HepG2 (cell line): ENCODE data around the gene KCNJ5. TPM values are rescaled to one million over a fixed set of nuclear protein-coding genes. Genes with fewer than 3 reads are reported as not detected.

Experiments used
- ATAC-seq: fragments of 200-7000 bp; cut with Tn5 transposase; 3 replicates; pipeline ENCODE4 v1.9.1; 2020; ENCODE audit warnings: mild to moderate bottlenecking, moderate library complexity
- BruUV-seq: library from RNA; stranded (reverse); fragments of 400-500 nt; replicated peaks from 2 replicates; lab custom pipeline; 2021; lab: Mats Ljungman, UMichigan
- CTCF ChIA-PET: fragments of 300-600 bp; formaldehyde crosslinking; extraction: SDS; loops from one replicate; lab custom pipeline; 2021; ENCODE audit warnings: low total read pairs, inconsistent platforms, low intra/inter-chr PET ratio; lab: Yijun Ruan, JAX
- POLR2A ChIA-PET: fragments of 350-600 bp; sonication (Branson Sonifier 250); formaldehyde crosslinking; loops from one replicate; lab custom pipeline; 2020; ENCODE audit warnings: antibody characterized with exemption, inconsistent platforms; lab: Yijun Ruan, JAX
- DNase-seq: peaks from one replicate; pipeline ENCODE4 v3.0.0-alpha.2; 2015; ENCODE audit warnings: low spot score
- FAIRE-seq: peaks from 3 replicates; lab custom pipeline; 2011; peaks lifted over from hg19 to GRCh38; lab: Jason Lieb, UNC
- H2AFZ ChIP-seq: one replicate; pipeline ENCODE4 v1.6.1; 2011; ENCODE audit warnings: low read length, inconsistent platforms
- H3K27ac ChIP-seq: fragments of 300-600 bp; 3 replicates; pipeline ENCODE4 v1.8.0; 2011; ENCODE audit warnings: mixed run types, mild to moderate bottlenecking, mixed read lengths, low read length, inconsistent platforms; ENCODE audit not compliant: insufficient read depth; ENCODE audit errors: extremely low read length
- H3K27me3 ChIP-seq, 2 experiments: fragments of 200-600 bp in 1 of 2; 2 replicates in 1 of 2; 3 replicates in 1 of 2; pipeline versions ENCODE4 v1.6.0 to v1.8.0; 2011; ENCODE audit warnings: low read length in 2 of 2, mild to moderate bottlenecking in 2 of 2, moderate library complexity in 2 of 2, inconsistent platforms in 1 of 2; ENCODE audit not compliant: insufficient read depth in 2 of 2, control insufficient read depth in 1 of 2
- H3K36me3 ChIP-seq, 2 experiments: fragments of 200-600 bp in 1 of 2; replicated peaks in 1 of 2; 2 replicates in 1 of 2; 3 replicates in 1 of 2; pipeline versions ENCODE4 v1.5.1 to v1.8.0; 2011; ENCODE audit warnings: low read length in 2 of 2, inconsistent platforms in 1 of 2; ENCODE audit not compliant: insufficient read depth in 2 of 2, control insufficient read depth in 1 of 2
- H3K4me1 ChIP-seq: 2 replicates; pipeline ENCODE4 v1.5.1; 2012; ENCODE audit warnings: low read length, inconsistent platforms; ENCODE audit not compliant: insufficient read depth
- H3K4me2 ChIP-seq: 2 replicates; pipeline ENCODE4 v1.6.0; 2011; ENCODE audit warnings: low read depth, low read length, inconsistent platforms
- H3K4me3 ChIP-seq, 3 experiments: fragments of 200-600 bp in 1 of 3; sonication (generic), shearing (Covaris generic) in 1 of 3; replicated peaks in 1 of 3; 2 replicates each; pipeline ENCODE4 v1.5.1; 2011 to 2016; ENCODE audit warnings: low read length in 3 of 3, inconsistent platforms in 2 of 3, low read depth in 2 of 3, mild to moderate bottlenecking in 2 of 3, control low read depth in 1 of 3, mixed read lengths in 1 of 3; ENCODE audit not compliant: insufficient read depth in 1 of 3
- H3K79me2 ChIP-seq: one replicate; pipeline ENCODE4 v1.6.1; 2011; ENCODE audit warnings: low read length, inconsistent platforms; ENCODE audit not compliant: insufficient read depth
- H3K9ac ChIP-seq: 2 replicates; pipeline ENCODE4 v1.6.0; 2011; ENCODE audit warnings: mild to moderate bottlenecking, low read depth, low read length, inconsistent platforms; ENCODE audit not compliant: insufficient read depth
- H3K9me3 ChIP-seq: 2 replicates; pipeline ENCODE4 v1.5.1; 2012; ENCODE audit warnings: mild to moderate bottlenecking, low read length
- H4K20me1 ChIP-seq: 2 replicates; pipeline ENCODE4 v1.6.0; 2011; ENCODE audit warnings: inconsistent platforms, mild to moderate bottlenecking, low read length, moderate library complexity; ENCODE audit not compliant: insufficient read depth
- GPN1 ChIP-seq: sonication (generic); formaldehyde crosslinking; IDR thresholded peaks from 2 replicates; pipeline ENCODE4 v1.5.1; 2020; ENCODE audit warnings: missing genetic modification reagents, borderline replicate concordance
- YY1 ChIP-seq: IDR thresholded peaks from 2 replicates; pipeline ENCODE4 v1.6.1; 2011; ENCODE audit warnings: low read length, low read depth, moderate library complexity, mild to moderate bottlenecking; ENCODE audit not compliant: insufficient read depth, insufficient replicate concordance
- ZNF878 ChIP-seq: sonication (generic); formaldehyde crosslinking; IDR thresholded peaks from 2 replicates; pipeline ENCODE4 v1.8.1; 2023; ENCODE audit warnings: mild to moderate bottlenecking, missing genetic modification reagents, moderate library complexity
- ZNF879 ChIP-seq: sonication (generic); formaldehyde crosslinking; IDR thresholded peaks from 2 replicates; pipeline ENCODE4 v1.8.1; 2023; ENCODE audit warnings: missing genetic modification reagents
- WGBS: methylation state at CpG from one replicate; pipeline ENCODE4 v1.1.6; 2017; ENCODE audit warnings: low lambda C conversion rate; 5-methylcytosine and 5-hydroxymethylcytosine counted together
- in situ Hi-C: cut with HindIII; loops from 2 replicates; pipeline ENCODE4 v1.10.0; 2017; ENCODE audit warnings: low pct_unique_long_range_greater_than_20kb; ENCODE audit not compliant: extremely low pct_ligation_motif_present
- intact Hi-C: fragments of 100-400 bp; cut with micrococcal nuclease; formaldehyde crosslinking; loops from one replicate; pipeline ENCODE4 v1.10.0; 2022; ENCODE audit not compliant: unreplicated experiment
- polyA plus RNA-seq, 8 experiments: library from polyadenylated mRNA; depleted of rRNA in 3 of 8; stranded (reverse) in 7 of 8; unstranded in 1 of 8; fragments of >200 nt; fragmentation: Illumina TruSeq in 4 of 8; extraction: Trizol in 4 of 8; gene quantifications; 2 replicates each; pipeline versions ENCODE4 v1.2.1 to v1.2.3, GENCODE V29; 2011 to 2016; ENCODE audit warnings: low read depth in 4 of 8, missing spikeins in 1 of 8, mixed read lengths in 1 of 8; ENCODE audit not compliant: insufficient read depth in 1 of 8
- total RNA-seq, 5 experiments: library from RNA; depleted of rRNA; stranded (reverse); fragments of >200 nt; fragmentation: Illumina TruSeq; extraction: Trizol; gene quantifications; 2 replicates each; pipeline ENCODE4 v1.2.3, GENCODE V29; 2016; ENCODE audit warnings: low read depth in 1 of 5
- TF ChIP-seq, protein P1 (sequence below): sonication (generic); formaldehyde crosslinking; IDR thresholded peaks from 2 replicates; pipeline ENCODE4 v1.4.0; 2020; ENCODE audit warnings: missing genetic modification reagents
- TF ChIP-seq, protein P2 (sequence below): sonication (generic); formaldehyde crosslinking; IDR thresholded peaks from 2 replicates; pipeline ENCODE4 v1.5.1; 2020; ENCODE audit warnings: mild to moderate bottlenecking, missing genetic modification reagents, borderline replicate concordance

KCNJ5 gene
- total and polyA plus RNA-seq, 2 of the 13 experiments (the other 11 are each of a cell fraction or from before 2014, with no cell fraction given) = not detected

DNA sequence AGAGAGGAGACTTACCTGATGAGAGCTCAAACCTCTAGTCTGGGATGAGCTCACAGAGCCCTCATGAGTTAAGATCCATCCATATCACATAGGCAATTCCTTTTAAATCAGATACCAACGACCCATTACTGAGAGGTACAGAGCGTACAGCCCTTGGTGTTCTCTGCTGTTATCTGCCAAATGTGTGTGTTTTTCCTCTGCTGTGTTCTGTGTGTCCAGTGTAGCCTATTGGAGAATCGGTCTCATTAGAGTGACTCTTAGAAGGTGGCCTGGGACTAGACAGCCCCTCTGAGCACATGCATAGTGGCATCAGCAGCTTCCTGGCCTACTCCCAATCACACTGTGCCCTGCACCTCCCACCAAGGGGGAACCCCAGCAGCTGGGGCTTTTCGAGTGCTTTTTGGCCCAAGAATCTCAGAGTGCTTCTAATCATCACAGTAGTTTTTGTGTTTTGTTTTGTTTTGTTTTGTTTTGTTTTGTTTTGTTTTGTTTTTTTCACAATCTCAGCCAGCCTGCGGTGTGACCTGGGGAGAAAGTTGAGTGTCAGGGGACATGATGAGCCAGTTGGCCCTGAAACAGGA is 26.1 kb downstream of the KCNJ5 start:
- H4K20me1 ChIP-seq = no peaks in the 10 kb centered on the region

More for the DNA sequence above, 26.1 kb downstream of the KCNJ5 start:
- no peak overlapping the region for H3K4me3 ChIP-seq
- no peaks in the 10 kb centered on the region for H3K4me1 ChIP-seq
- peaks cover 2 to 39% of the 10 kb centered on the region in 2 experiments; a peak in 4 of 5 replicates for H3K27me3 ChIP-seq
- H3K79me2 ChIP-seq = no peaks in the 10 kb centered on the region
- H3K27ac ChIP-seq = no peak overlapping the region
- no TSS peak for BruUV-seq
- ATAC-seq = no peak
- intact Hi-C loops = no loop called here
- no peak for FAIRE-seq
- in situ Hi-C loops = no loop called here
- H3K36me3 ChIP-seq = no peaks in the 10 kb centered on the region
- no peak overlapping the region for H2AFZ ChIP-seq
- H3K9me3 ChIP-seq = no peaks in the 10 kb centered on the region
- CTCF ChIA-PET = no interaction called here
- no peak overlapping the region for H3K9ac ChIP-seq
- DNase-seq = no peak
- H3K4me2 ChIP-seq = no peak overlapping the region
- POLR2A ChIA-PET = no interaction called here
- WGBS = 11% methylated on average over 5 of the region's 5 CpGs
- TF ChIP-seq YY1 = no peak
- TF ChIP-seq, protein P1, sequence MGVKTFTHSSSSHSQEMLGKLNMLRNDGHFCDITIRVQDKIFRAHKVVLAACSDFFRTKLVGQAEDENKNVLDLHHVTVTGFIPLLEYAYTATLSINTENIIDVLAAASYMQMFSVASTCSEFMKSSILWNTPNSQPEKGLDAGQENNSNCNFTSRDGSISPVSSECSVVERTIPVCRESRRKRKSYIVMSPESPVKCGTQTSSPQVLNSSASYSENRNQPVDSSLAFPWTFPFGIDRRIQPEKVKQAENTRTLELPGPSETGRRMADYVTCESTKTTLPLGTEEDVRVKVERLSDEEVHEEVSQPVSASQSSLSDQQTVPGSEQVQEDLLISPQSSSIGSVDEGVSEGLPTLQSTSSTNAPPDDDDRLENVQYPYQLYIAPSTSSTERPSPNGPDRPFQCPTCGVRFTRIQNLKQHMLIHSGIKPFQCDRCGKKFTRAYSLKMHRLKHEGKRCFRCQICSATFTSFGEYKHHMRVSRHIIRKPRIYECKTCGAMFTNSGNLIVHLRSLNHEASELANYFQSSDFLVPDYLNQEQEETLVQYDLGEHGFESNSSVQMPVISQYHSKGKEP = no peak
- no peak for TF ChIP-seq ZNF879 (CRISPR knock-in tag)
- TF ChIP-seq, protein P2, sequence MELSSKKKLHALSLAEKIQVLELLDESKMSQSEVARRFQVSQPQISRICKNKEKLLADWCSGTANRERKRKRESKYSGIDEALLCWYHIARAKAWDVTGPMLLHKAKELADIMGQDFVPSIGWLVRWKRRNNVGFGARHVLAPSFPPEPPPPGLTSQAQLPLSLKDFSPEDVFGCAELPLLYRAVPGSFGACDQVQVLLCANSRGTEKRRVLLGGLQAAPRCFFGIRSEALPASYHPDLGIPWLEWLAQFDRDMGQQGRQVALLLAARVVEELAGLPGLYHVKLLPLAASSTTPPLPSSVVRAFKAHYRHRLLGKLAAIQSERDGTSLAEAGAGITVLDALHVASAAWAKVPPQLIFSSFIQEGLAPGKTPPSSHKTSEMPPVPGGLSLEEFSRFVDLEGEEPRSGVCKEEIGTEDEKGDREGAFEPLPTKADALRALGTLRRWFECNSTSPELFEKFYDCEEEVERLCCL = no peak
- TF ChIP-seq ZNF878 (CRISPR knock-in tag) = no peak
- TF ChIP-seq GPN1 = no peak
